Measurements from ENCODE around the gene TMEM120A.
"Not testable (repeated sequence)": the region's sequence is repeated elsewhere in the genome, so short reads cannot be mapped to it uniquely, and the experiment has no call there.

TMEM120A gene

GRCh38 chr7:76008156-76008687, 13.8 kb upstream of the TMEM120A start:
- Mint-ChIP-seq H3K36me3 (peaks cover 19% of the 10 kb centered on the region), H3K4me1 (peaks cover 15% of the 10 kb centered on the region), H3K9me3 (no peaks in the 10 kb centered on the region), H3K27me3 (no peaks in the 10 kb centered on the region), H3K4me3 (no peak overlapping the region), H3K27ac (peak overlapping the region; percentile 64)
- no peak for ATAC-seq (ENCODE audit: low read depth)
- no peak for DNase-seq (ENCODE audit: low spot score in 2 of 2)

- Mint-ChIP-seq H3K36me3 (peaks cover 19% of the 10 kb centered on the region), H3K4me1 (peaks cover 15% of the 10 kb centered on the region)
- not testable (repeated sequence) for H3K9me3 Mint-ChIP-seq; H3K27me3 Mint-ChIP-seq; H3K4me3 Mint-ChIP-seq; H3K27ac Mint-ChIP-seq; DNase-seq (ENCODE audit: low spot score in 2 of 2); ATAC-seq (ENCODE audit: low read depth)
Measured at GRCh38 chr7:76005004-76005403, 10.6 kb upstream of the TMEM120A start.

- no peak for ATAC-seq (ENCODE audit: low read depth)
- DNase-seq (ENCODE audit: low spot score in 2 of 2), result no peak
Measured at GRCh38 chr7:76003351-76003750, 9.0 kb upstream of the TMEM120A start.

DNA sequence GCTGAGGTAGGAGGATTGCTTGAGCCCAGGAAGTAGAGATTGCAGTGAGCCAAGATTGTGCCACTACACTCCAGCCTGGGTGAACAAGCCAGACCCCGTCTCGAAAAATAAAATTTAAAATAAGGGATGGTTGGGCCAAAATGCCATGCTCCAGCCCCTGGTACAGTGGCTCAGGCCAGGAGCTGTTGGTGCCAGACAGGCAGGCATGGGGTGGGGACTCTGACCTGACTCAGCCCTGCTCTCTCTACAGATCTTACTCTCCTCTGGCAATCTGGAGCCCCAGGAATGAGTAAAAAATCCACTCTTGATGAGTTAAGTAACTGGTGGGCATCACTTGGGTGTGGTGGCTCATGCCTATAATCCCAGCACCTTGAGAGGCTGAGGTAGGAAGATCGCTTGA, 8.4 kb upstream of the TMEM120A start:
- peaks cover 2% of the 10 kb centered on the region for H3K4me1 Mint-ChIP-seq
- ATAC-seq (ENCODE audit: low read depth) (no peak), DNase-seq (ENCODE audit: low spot score in 2 of 2) (no peak)
- no peak overlapping the region for H3K27ac Mint-ChIP-seq
- H3K9me3 Mint-ChIP-seq, result no peaks in the 10 kb centered on the region
- H3K4me3 Mint-ChIP-seq, result no peak overlapping the region
- peaks cover 20% of the 10 kb centered on the region for H3K36me3 Mint-ChIP-seq
- no peaks in the 10 kb centered on the region for H3K27me3 Mint-ChIP-seq

More at GRCh38 chr7:76003351-76003750, 9.0 kb upstream of the TMEM120A start:
- H3K9me3 Mint-ChIP-seq, result no peaks in the 10 kb centered on the region
- no peak overlapping the region for H3K27ac Mint-ChIP-seq
- no peaks in the 10 kb centered on the region for H3K27me3 Mint-ChIP-seq
- no peak overlapping the region for H3K4me3 Mint-ChIP-seq
- peaks cover 20% of the 10 kb centered on the region for H3K36me3 Mint-ChIP-seq
- H3K4me1 Mint-ChIP-seq, result peaks cover 4% of the 10 kb centered on the region

- H3K9me3 Mint-ChIP-seq, result no peaks in the 10 kb centered on the region
- no peak overlapping the region for H3K4me3 Mint-ChIP-seq
- no peaks in the 10 kb centered on the region for H3K27me3 Mint-ChIP-seq
- no peak overlapping the region for H3K27ac Mint-ChIP-seq
- peaks cover 7% of the 10 kb centered on the region for H3K4me1 Mint-ChIP-seq
- peaks cover 20% of the 10 kb centered on the region for H3K36me3 Mint-ChIP-seq
- DNase-seq (ENCODE audit: low spot score in 2 of 2) (no peak), ATAC-seq (ENCODE audit: low read depth) (no peak)
Measured at GRCh38 chr7:76002139-76002538, 7.7 kb upstream of the TMEM120A start.

GRCh38 chr7:76000566-76000965, 6.2 kb upstream of the TMEM120A start:
- no peak overlapping the region for H3K4me3 Mint-ChIP-seq
- DNase-seq (ENCODE audit: low spot score in 2 of 2) (no peak), ATAC-seq (ENCODE audit: low read depth) (no peak)
- H3K36me3 Mint-ChIP-seq, result peaks cover 23% of the 10 kb centered on the region
- H3K9me3 Mint-ChIP-seq, result no peaks in the 10 kb centered on the region
- no peak overlapping the region for H3K27ac Mint-ChIP-seq
- H3K27me3 Mint-ChIP-seq, result no peaks in the 10 kb centered on the region
- peaks cover 11% of the 10 kb centered on the region for H3K4me1 Mint-ChIP-seq

- peaks cover 17% of the 10 kb centered on the region for H3K4me1 Mint-ChIP-seq
- H3K27me3 Mint-ChIP-seq, result no peaks in the 10 kb centered on the region
- no peak overlapping the region for H3K4me3 Mint-ChIP-seq
- ATAC-seq (ENCODE audit: low read depth), result no peak
- H3K27ac Mint-ChIP-seq, result no peak overlapping the region
- H3K36me3 Mint-ChIP-seq, result peaks cover 14% of the 10 kb centered on the region
- no peaks in the 10 kb centered on the region for H3K9me3 Mint-ChIP-seq
- DNase-seq (ENCODE audit: low spot score in 2 of 2), result no peak
Measured at GRCh38 chr7:75998038-75998437, 3.6 kb upstream of the TMEM120A start.

- DNase-seq (ENCODE audit: low spot score in 2 of 2), result no peak
- no peak for ATAC-seq (ENCODE audit: low read depth)
- Mint-ChIP-seq H3K4me1 (peaks cover 18% of the 10 kb centered on the region), H3K9me3 (no peaks in the 10 kb centered on the region), H3K27ac (no peak overlapping the region), H3K36me3 (peaks cover 13% of the 10 kb centered on the region), H3K27me3 (no peaks in the 10 kb centered on the region), H3K4me3 (no peak overlapping the region)
Measured at GRCh38 chr7:75996476-75996875, 2.1 kb upstream of the TMEM120A start.

DNA sequence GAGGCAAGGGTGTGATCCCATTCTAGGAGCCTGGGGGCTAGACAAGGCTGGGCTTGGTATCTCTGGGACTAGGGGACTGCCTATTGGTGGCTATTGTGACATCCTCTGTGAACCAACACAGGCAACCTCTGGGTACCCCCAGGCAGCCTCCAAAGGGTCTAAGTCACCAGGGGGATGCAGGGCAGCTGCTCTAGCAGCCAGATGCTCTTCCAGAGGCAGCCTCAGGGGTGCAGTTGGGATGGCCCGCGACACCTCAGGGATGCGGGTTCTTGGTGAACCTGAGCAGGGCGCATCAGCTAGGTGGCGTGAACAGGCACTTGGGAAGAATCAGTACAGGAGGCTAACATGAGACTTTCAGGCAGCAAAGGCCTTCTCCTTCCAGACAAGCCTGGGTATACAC, 1.6 kb upstream of the TMEM120A start:
- Mint-ChIP-seq H3K4me1 (peaks cover 18% of the 10 kb centered on the region), H3K4me3 (no peak overlapping the region), H3K36me3 (peaks cover 10% of the 10 kb centered on the region), H3K9me3 (no peaks in the 10 kb centered on the region), H3K27ac (no peak overlapping the region), H3K27me3 (no peaks in the 10 kb centered on the region)
- DNase-seq (ENCODE audit: low spot score in 2 of 2) (no peak), ATAC-seq (ENCODE audit: low read depth) (no peak)

DNA sequence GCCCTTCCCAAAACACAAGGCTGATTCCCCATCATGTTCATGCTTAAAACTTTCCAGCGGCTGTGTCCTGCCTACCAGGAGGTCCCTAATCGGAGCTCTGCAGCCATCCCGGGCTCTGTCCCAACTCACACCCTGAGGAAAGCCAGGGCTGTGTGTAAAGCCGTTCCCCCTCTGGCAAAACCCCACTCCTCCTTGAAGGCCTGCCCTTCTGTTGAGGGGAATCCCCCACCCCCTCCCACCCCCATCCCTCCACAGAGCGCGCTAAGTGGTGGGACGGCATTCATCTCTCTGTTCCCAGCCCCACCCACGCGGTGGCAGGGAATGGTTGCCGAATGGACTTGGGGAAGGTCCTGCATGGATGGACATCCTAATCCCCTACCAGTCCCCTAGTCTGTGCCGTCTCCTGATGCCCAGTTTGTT, 667 bp upstream of the TMEM120A start:
- DNase-seq (ENCODE audit: low spot score in 2 of 2), result no peak
- H3K4me1 Mint-ChIP-seq, result peaks cover 21% of the 10 kb centered on the region
- peak overlapping the region; percentile 81 for H3K4me3 Mint-ChIP-seq
- H3K27me3 Mint-ChIP-seq, result no peaks in the 10 kb centered on the region
- H3K36me3 Mint-ChIP-seq, result peaks cover 10% of the 10 kb centered on the region
- no peak for ATAC-seq (ENCODE audit: low read depth)
- no peak overlapping the region for H3K27ac Mint-ChIP-seq
- no peaks in the 10 kb centered on the region for H3K9me3 Mint-ChIP-seq

GRCh38 chr7:75993689-75994387, 557 bp downstream of the TMEM120A start:
- DNase-seq (ENCODE audit: low spot score in 2 of 2), result peak in 1 of 2 donors; percentile 32
- ATAC-seq (ENCODE audit: low read depth), result peak; percentile 7
- Mint-ChIP-seq H3K9me3 (no peaks in the 10 kb centered on the region), H3K4me1 (peaks cover 26% of the 10 kb centered on the region), H3K36me3 (peaks cover 7% of the 10 kb centered on the region), H3K4me3 (peak overlapping the region; percentile 81), H3K27me3 (no peaks in the 10 kb centered on the region), H3K27ac (peak overlapping the region; percentile 77)

DNA sequence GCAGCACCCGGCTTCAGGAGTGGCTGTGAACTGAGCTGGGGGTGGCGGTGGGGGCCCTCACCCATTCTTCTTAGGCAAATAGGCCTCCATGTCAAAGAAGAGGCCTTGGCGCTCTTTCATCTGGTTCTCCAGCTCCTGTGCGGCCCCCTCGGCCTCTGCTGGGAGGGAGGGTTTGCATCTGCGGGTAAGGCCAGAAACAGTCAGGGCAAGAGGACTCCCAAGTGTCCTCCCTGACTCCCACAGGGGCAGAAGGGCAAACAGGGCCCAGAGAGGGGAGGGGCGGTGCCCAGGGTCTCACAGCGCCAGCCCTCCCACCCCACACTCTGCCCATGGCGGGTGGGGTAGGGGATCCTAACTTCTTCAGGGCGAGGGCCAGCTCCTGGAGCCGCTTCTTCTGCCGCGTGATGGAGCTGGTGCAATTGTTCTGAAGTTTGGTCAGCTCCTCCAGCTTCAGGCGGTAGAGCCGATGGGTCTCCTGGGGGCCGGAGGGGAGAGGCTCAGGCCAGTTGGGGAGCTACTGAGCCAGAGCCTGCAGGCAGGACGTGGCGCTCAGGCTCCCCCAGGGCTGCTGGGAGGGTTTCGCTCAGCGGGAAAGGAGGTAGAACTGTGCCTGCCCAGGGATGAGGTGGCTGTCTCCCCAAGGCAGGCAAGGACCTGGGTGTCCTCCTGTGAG, 2.2 kb downstream of the TMEM120A start:
- no peak overlapping the region for H3K4me3 Mint-ChIP-seq
- H3K27me3 Mint-ChIP-seq, result no peaks in the 10 kb centered on the region
- H3K4me1 Mint-ChIP-seq, result peaks cover 24% of the 10 kb centered on the region
- no peaks in the 10 kb centered on the region for H3K9me3 Mint-ChIP-seq
- ATAC-seq (ENCODE audit: low read depth), result no peak
- no peak for DNase-seq (ENCODE audit: low spot score in 2 of 2)
- H3K36me3 Mint-ChIP-seq, result peaks cover 7% of the 10 kb centered on the region
- no peak overlapping the region for H3K27ac Mint-ChIP-seq

- Mint-ChIP-seq H3K4me1 (peaks cover 19% of the 10 kb centered on the region), H3K4me3 (no peak overlapping the region), H3K9me3 (no peaks in the 10 kb centered on the region), H3K36me3 (peaks cover 4% of the 10 kb centered on the region), H3K27ac (no peak overlapping the region), H3K27me3 (no peaks in the 10 kb centered on the region)
- ATAC-seq (ENCODE audit: low read depth) (no peak), DNase-seq (ENCODE audit: low spot score in 2 of 2) (no peak)
Measured at GRCh38 chr7:75991531-75992082, 2.8 kb downstream of the TMEM120A start.

All from memory B cell (primary cell).